ELR (cell line): ENCODE results near the gene LMO2.
"Not testable (repeated sequence)": the region's sequence is repeated elsewhere in the genome, so short reads cannot be mapped to it uniquely, and the experiment has no call there.

Source experiments
- DNase-seq: peaks from one replicate; pipeline ENCODE4 v3.0.0-alpha.2; 2015; ENCODE audit warnings: low read depth

Gene LMO2

GRCh38 chr11:33891714-33892327 is at the start of gene LMO2:
LMO2 (minus strand) TSS chr11:33892076; CDS start chr11:33869716, 22,360 bp downstream.
- DNase-seq = no peak

- peak; percentile 3 for DNase-seq
Observed at GRCh38 chr11:33940538-33940815, 48.6 kb upstream of the LMO2 start.

GRCh38 chr11:33936725-33937604 is 45.1 kb upstream of the LMO2 start:
- peak; percentile 70 for DNase-seq

GRCh38 chr11:33935461-33936456 is 43.9 kb upstream of the LMO2 start:
- no peak for DNase-seq

GRCh38 chr11:33935005-33935404 is 43.1 kb upstream of the LMO2 start:
- DNase-seq = no peak

- DNase-seq = no peak
Observed at GRCh38 chr11:33934450-33934849, 42.6 kb upstream of the LMO2 start.

GRCh38 chr11:33933602-33934001 is 41.7 kb upstream of the LMO2 start:
- no peak for DNase-seq

GRCh38 chr11:33932721-33933120 is 40.8 kb upstream of the LMO2 start:
- DNase-seq = no peak

GRCh38 chr11:33931739-33932366 is 40.0 kb upstream of the LMO2 start:
- DNase-seq = not testable (repeated sequence)

GRCh38 chr11:33931067-33931466 is 39.2 kb upstream of the LMO2 start:
- no peak for DNase-seq

GRCh38 chr11:33930317-33931021 is 38.6 kb upstream of the LMO2 start:
- no peak for DNase-seq

- DNase-seq = no peak
Observed at GRCh38 chr11:33928564-33928963, 36.7 kb upstream of the LMO2 start.

GRCh38 chr11:33926671-33927552 is 35.0 kb upstream of the LMO2 start:
- no peak for DNase-seq

- no peak for DNase-seq
Observed at GRCh38 chr11:33924341-33924740, 32.5 kb upstream of the LMO2 start.

GRCh38 chr11:33923626-33924025 is 31.8 kb upstream of the LMO2 start:
- DNase-seq = no peak

GRCh38 chr11:33920838-33921613 is 29.1 kb upstream of the LMO2 start:
- peak; percentile 62 for DNase-seq

GRCh38 chr11:33919645-33920044 is 27.8 kb upstream of the LMO2 start:
- no peak for DNase-seq

GRCh38 chr11:33917402-33917801 is 25.5 kb upstream of the LMO2 start:
- DNase-seq = not testable (repeated sequence)

- no peak for DNase-seq
Observed at GRCh38 chr11:33916736-33917135, 24.9 kb upstream of the LMO2 start.

GRCh38 chr11:33915526-33915925 is 23.6 kb upstream of the LMO2 start:
- DNase-seq = no peak
